ENCODE results near the gene UCKL1. TPM values are rescaled to one million over a fixed set of nuclear protein-coding genes. Genes with fewer than 3 reads are reported as not detected.
"Not testable (repeated sequence)": the region's sequence is repeated elsewhere in the genome, so short reads cannot be mapped to it uniquely, and the experiment has no call there.

The UCKL1 gene
- total RNA-seq, 1 experiment from 2014 or later = 21.5 TPM

- in situ Hi-C loops (cut with HindIII; ENCODE audit: low pct_unique_long_range_greater_than_20kb, low sequenced_read_pairs) = no loop called here
- DNase-seq (ENCODE audit: low read depth, low spot score) = no peak
These were observed 18.6 kb downstream of the UCKL1 start for GRCh38 chr20:63937596-63937995.

GRCh38 chr20:63935447-63935846 lies 20.8 kb downstream of the UCKL1 start:
- in situ Hi-C loops (cut with HindIII; ENCODE audit: low pct_unique_long_range_greater_than_20kb, low sequenced_read_pairs) = no loop called here
- DNase-seq (ENCODE audit: low read depth, low spot score) = no peak

DNA sequence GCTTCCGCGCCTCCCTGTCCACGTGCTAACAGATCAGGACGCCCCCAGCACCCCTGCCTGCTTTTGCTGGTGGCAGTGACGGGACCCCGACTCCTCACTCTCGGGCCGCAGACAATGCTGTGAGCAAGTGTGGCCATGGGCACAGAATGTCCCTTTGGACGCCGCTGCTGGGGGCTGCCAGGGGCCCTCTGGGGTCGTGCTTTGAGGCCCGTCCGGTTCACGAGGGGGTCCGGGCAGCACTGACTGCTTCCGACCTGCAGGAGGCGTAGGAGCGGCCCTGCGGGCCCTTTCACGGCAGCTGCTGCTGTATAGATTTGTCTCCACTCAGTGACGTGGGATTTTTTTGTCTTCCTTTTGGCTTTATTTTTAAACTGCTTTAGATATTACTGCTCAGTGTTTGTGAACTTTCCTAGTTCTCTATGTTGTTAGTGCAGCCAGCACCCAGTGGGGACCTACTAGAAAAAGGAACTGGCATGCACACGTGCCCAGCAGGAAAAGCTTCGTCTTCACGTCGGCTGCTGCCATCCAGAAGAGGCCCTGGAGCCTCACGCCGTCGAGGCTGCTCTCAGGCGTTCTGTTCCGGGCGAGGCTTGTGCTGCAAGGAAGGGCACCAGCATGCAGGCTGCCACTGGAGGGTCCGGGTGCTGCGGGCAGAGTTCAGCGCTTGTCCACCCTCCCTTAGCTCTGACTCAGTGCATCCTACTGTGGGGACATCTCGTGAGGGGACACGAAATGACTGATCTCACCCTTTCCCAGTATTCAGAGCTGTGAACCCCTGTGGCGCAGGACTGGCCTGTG lies 21.7 kb downstream of the UCKL1 start:
- DNase-seq (ENCODE audit: low read depth, low spot score) = no peak
- in situ Hi-C loops (cut with HindIII; ENCODE audit: low pct_unique_long_range_greater_than_20kb, low sequenced_read_pairs) = no loop called here

DNA sequence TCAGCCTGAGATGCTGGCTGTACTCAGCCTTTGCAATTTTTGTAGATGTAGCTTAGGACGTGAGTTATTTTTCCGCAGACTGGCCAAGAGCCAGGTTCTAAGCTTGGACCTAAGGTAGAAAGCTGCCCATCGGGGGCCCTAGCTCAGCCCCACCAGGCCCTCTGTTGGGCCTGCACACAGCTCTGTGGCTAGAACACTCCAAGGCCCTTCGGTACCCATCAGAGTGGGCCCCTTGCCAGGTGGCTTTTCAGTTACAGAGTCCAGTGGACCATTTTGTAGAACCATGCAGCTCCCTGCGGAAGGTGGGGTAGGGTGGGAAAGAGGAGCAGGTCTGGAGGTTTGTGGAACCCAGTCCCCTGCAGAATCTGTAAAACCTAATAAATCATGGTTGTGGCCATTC lies 22.6 kb downstream of the UCKL1 start:
- in situ Hi-C loops (cut with HindIII; ENCODE audit: low pct_unique_long_range_greater_than_20kb, low sequenced_read_pairs) = no loop called here
- DNase-seq (ENCODE audit: low read depth, low spot score) = no peak

GRCh38 chr20:63932606-63933160 lies 23.5 kb downstream of the UCKL1 start:
- DNase-seq (ENCODE audit: low read depth, low spot score) = no peak
- in situ Hi-C loops (cut with HindIII; ENCODE audit: low pct_unique_long_range_greater_than_20kb, low sequenced_read_pairs) = no loop called here

- DNase-seq (ENCODE audit: low read depth, low spot score) = no peak
- in situ Hi-C loops (cut with HindIII; ENCODE audit: low pct_unique_long_range_greater_than_20kb, low sequenced_read_pairs) = no loop called here
These were observed 24.5 kb downstream of the UCKL1 start for GRCh38 chr20:63931735-63932134.

DNA sequence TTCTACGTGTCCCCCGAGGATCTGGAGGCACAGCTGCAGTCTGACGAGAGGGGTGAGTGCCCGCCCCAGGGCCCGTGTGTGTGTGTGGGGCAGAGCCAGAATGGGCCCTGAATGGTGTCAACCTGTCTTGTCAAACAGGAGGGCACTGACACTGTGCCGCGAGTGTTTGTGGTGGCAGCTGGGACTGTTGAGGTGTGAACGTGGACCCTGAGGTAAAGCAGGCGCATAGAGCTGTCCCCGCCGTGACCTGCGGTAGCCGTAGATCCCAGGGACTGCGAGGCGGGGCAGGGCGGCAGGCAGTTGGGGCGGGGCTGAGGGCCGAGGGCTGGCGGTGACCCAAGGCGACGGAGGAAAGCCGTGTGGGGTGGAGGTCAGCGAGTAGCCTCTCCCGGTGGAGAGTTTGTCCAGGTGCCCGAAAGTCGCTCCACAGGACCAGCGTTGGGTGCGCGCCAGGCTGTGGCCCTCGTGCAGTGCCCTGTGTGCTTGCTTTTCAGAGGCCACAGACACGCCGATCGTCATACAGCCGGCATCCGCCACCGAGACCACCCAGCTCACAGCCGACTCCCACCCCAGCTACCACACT lies 25.2 kb downstream of the UCKL1 start:
- in situ Hi-C loops (cut with HindIII; ENCODE audit: low pct_unique_long_range_greater_than_20kb, low sequenced_read_pairs) = no loop called here
- DNase-seq (ENCODE audit: low read depth, low spot score) = no peak

DNA sequence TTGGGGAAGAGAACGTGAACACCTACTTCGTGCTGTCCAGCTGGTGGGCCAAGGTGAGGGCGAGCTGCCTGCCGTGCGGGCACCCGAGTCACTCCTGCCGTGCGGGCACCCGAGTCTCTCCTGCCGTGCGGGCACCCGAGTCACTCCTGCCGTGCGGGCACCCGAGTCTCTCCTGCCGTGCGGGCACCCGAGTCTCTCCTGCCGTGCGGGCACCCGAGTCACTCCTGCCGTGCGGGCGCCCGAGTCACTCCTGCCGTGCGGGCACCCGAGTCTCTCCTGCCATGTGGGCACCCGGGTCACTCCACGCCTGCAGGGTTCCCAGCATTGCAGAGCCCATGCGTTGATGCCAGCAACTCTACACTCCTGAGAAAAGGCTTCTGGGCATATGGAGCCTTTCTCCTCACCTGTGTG lies 26.7 kb downstream of the UCKL1 start:
- DNase-seq (ENCODE audit: low read depth, low spot score); in situ Hi-C loops (cut with HindIII; ENCODE audit: low pct_unique_long_range_greater_than_20kb, low sequenced_read_pairs): not testable (repeated sequence)

GRCh38 chr20:63929071-63929470 lies 27.1 kb downstream of the UCKL1 start:
- in situ Hi-C loops (cut with HindIII; ENCODE audit: low pct_unique_long_range_greater_than_20kb, low sequenced_read_pairs) = no loop called here

GRCh38 chr20:63926298-63926697 lies 29.9 kb downstream of the UCKL1 start:
- in situ Hi-C loops (cut with HindIII; ENCODE audit: low pct_unique_long_range_greater_than_20kb, low sequenced_read_pairs) = no loop called here
- no peak for DNase-seq (ENCODE audit: low read depth, low spot score)

More at GRCh38 chr20:63929071-63929470, 27.1 kb downstream of the UCKL1 start:
- no peak for DNase-seq (ENCODE audit: low read depth, low spot score)

DNA sequence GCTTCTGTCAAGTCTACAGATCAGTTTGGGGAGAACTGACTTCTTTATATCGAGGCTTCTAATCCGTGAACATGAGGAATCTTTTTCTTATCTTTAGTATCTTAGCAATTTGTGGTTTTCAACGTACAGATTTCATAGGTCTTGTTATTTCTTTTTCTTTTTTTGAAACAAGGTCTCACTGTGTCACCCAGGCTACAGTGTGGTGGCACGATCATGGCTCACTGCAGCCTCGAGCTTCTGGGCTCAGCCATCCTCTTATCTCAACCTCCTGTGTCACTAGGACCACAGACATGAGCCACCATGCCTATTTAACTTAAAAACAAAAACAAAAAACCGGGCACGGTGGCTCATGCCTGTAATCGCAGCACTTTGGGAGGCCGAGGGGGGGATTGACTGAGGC lies 32.0 kb downstream of the UCKL1 start:
- no peak for DNase-seq (ENCODE audit: low read depth, low spot score)

DNA sequence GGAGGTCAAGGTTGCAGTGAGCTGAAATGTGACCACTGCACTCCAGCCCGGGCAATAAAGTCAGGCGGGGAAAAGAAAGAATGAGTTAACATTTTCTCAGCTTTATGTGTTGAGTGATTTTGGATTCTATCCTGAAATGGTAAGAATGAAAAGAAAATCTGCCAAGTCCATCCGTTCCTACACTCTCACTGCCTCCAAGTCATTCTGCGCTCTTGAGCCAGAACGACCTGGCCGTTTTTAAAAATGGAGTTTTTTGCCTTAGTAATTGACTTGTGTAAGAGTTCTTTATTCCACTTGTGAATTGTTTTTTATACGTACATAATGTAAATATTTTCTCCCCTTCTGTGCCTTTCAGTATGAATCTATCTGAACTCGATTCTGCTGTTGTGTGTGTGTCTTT lies 32.6 kb downstream of the UCKL1 start:
- in situ Hi-C loops (cut with HindIII; ENCODE audit: low pct_unique_long_range_greater_than_20kb, low sequenced_read_pairs) = no loop called here
- no peak for DNase-seq (ENCODE audit: low read depth, low spot score)

More for the DNA sequence above, 32.0 kb downstream of the UCKL1 start:
- in situ Hi-C loops (cut with HindIII; ENCODE audit: low pct_unique_long_range_greater_than_20kb, low sequenced_read_pairs) = no loop called here

- in situ Hi-C loops (cut with HindIII; ENCODE audit: low pct_unique_long_range_greater_than_20kb, low sequenced_read_pairs) = no loop called here
- DNase-seq (ENCODE audit: low read depth, low spot score) = no peak
These were observed 36.0 kb downstream of the UCKL1 start for GRCh38 chr20:63920226-63920625.

DNA sequence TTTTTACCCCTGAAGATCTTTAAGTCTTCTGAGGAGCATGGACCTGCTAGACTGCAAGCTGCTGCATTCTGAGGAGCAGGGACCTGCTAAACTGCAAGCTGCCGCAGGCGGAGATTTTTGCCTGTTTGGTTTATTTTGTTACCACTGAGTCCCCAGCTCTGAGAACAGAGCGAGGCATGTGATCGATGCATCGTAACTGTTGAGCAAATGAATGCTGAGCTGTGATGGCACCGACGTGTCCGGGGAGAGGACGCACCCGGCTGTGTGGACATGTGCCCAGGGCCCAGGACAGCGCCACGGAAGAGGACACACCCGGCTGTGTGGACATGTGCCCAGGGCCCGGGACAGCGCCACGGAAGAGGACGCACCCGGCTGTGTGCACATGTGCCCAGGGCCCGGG lies 37.1 kb downstream of the UCKL1 start:
- no peak for DNase-seq (ENCODE audit: low read depth, low spot score)
- in situ Hi-C loops (cut with HindIII; ENCODE audit: low pct_unique_long_range_greater_than_20kb, low sequenced_read_pairs) = no loop called here

DNA sequence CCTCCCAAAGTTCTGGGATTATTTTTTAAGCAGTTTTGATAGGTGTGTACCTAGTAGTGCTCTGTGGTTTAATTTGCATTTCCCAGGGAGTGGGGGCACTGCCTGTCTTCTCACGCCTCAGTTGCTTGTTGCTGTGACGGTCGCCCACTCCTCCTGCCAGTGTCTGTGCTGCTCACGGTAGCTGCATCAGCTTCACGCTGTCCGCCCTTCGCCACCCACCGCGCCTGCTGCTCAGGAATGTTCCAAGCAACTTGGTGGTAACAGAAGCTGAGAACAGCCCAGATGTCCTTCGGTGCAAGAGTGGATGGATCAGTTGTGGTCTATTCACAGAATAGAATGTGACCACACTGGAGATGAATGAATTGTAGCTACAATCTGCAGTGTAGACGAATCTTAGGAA lies 38.4 kb downstream of the UCKL1 start:
- no peak for DNase-seq (ENCODE audit: low read depth, low spot score)
- in situ Hi-C loops (cut with HindIII; ENCODE audit: low pct_unique_long_range_greater_than_20kb, low sequenced_read_pairs) = no loop called here

DNA sequence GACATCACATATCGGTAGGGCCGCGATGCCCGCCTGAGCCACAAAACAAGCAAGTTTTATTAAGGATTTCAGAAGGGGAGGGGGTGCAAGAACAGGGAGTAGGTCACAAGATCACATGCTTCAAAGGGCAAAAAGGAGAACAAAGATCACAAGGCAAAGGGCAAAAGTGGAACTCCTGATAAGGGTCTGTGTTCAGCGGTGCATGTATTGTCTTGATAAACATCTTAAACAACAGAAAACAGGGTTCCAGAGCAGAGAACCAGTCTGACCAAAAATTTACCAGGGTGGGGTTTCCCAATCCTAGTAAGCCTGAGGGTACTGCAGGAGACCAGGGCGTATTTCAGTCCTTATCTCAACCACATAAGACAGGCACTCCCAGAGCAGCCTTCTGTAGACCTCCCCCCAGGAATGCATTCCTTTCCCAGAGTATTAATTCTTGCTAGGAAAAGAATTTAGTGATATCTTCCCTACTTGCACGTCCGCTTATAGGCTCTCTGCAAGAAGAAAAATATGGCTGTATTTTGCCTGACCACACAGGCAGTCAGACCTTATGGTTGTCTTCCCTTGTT lies 39.8 kb downstream of the UCKL1 start:
- DNase-seq (ENCODE audit: low read depth, low spot score); in situ Hi-C loops (cut with HindIII; ENCODE audit: low pct_unique_long_range_greater_than_20kb, low sequenced_read_pairs): not testable (repeated sequence)

- in situ Hi-C loops (cut with HindIII; ENCODE audit: low pct_unique_long_range_greater_than_20kb, low sequenced_read_pairs) = no loop called here
- DNase-seq (ENCODE audit: low read depth, low spot score) = no peak
These were observed 40.7 kb downstream of the UCKL1 start for GRCh38 chr20:63915471-63915870.

- no peak for DNase-seq (ENCODE audit: low read depth, low spot score)
- in situ Hi-C loops (cut with HindIII; ENCODE audit: low pct_unique_long_range_greater_than_20kb, low sequenced_read_pairs) = no loop called here
These were observed 42.4 kb downstream of the UCKL1 start for GRCh38 chr20:63913768-63914167.

DNA sequence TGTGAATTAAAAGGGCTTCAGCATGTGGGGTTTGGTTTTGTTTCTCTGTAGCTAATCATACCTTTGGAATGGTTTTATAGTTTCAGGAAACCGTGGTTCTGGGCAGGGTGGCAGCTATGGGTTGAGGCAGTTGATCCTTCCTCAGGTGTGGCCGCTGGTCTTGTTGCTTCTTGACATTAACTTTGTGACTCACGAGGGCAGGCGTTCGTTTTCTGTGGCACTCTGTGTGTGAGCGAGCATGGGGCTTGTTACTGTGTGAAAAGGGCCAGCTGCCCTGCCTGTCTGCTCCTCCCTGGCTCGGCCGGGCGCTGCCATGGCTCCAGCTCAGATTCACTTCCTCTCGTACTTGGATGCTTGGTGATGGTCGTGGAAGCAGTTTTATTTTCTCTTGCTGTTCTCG lies 45.0 kb downstream of the UCKL1 start:
- DNase-seq (ENCODE audit: low read depth, low spot score) = no peak
- in situ Hi-C loops (cut with HindIII; ENCODE audit: low pct_unique_long_range_greater_than_20kb, low sequenced_read_pairs) = no loop called here
